Erythroblast (primary cell): ENCODE measurements around the gene LRRD1.

ENCODE experiments used
- GATA1 ChIP-seq: IDR thresholded peaks from 2 replicates; pipeline ENCODE4 v1.6.1; 2011; ENCODE audit warnings: low read depth, mild to moderate bottlenecking, control low read depth, low read length, moderate library complexity
- POLR2A ChIP-seq: IDR thresholded peaks from 2 replicates; pipeline ENCODE4 v1.6.1; 2011; ENCODE audit warnings: mild to moderate bottlenecking, low read length

GRCh38 chr7:92110857-92111256 is 68.1 kb downstream of the LRRD1 start:
- TF ChIP-seq POLR2A (no peak), GATA1 (no peak)
